LNCaP clone FGC (cell line): ENCODE measurements around the gene NUB1.
A peak's percentile ranks its signal among the peaks of the same experiment; 100 is the strongest.

Experiments
- DNase-seq: peaks from one replicate; pipeline ENCODE4 v3.0.0-alpha.2; 2011; ENCODE audit warnings: low read depth
- H3K4me3 ChIP-seq: 2 replicates; pipeline ENCODE4 v1.5.1; 2011; ENCODE audit warnings: mild to moderate bottlenecking, low read depth, low read length, control low read depth
- TF ChIP-seq, protein P1 (sequence below): IDR thresholded peaks from 2 replicates; pipeline ENCODE4 v1.5.1; 2012; ENCODE audit warnings: mild to moderate bottlenecking; ENCODE audit not compliant: control insufficient read depth, insufficient read depth; ENCODE audit errors: extremely low read depth

Gene NUB1

DNA sequence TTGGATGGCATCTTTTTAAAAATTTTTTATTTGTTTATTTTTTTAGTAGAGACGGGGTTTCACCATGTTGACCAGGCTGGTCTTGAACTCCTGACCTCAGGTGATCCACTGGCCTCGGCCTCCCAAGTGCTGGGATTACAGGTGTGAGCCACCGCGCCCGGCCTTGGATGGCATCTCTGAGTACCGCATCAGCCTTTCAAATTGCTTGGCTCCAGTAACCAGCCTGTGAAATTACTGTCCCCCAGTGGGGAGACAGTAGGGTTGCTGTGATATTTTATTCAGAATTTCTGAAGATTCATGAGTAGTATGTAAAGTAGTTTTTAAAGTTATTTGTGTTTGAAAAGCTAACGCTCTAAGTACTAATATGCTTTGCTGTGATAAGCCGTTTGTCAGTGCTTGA, 1.2 kb downstream of the NUB1 start:
- TF ChIP-seq, protein P1, sequence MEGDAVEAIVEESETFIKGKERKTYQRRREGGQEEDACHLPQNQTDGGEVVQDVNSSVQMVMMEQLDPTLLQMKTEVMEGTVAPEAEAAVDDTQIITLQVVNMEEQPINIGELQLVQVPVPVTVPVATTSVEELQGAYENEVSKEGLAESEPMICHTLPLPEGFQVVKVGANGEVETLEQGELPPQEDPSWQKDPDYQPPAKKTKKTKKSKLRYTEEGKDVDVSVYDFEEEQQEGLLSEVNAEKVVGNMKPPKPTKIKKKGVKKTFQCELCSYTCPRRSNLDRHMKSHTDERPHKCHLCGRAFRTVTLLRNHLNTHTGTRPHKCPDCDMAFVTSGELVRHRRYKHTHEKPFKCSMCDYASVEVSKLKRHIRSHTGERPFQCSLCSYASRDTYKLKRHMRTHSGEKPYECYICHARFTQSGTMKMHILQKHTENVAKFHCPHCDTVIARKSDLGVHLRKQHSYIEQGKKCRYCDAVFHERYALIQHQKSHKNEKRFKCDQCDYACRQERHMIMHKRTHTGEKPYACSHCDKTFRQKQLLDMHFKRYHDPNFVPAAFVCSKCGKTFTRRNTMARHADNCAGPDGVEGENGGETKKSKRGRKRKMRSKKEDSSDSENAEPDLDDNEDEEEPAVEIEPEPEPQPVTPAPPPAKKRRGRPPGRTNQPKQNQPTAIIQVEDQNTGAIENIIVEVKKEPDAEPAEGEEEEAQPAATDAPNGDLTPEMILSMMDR = no peak
- peak overlapping the region; percentile 85 for H3K4me3 ChIP-seq
- no peak for DNase-seq

DNA sequence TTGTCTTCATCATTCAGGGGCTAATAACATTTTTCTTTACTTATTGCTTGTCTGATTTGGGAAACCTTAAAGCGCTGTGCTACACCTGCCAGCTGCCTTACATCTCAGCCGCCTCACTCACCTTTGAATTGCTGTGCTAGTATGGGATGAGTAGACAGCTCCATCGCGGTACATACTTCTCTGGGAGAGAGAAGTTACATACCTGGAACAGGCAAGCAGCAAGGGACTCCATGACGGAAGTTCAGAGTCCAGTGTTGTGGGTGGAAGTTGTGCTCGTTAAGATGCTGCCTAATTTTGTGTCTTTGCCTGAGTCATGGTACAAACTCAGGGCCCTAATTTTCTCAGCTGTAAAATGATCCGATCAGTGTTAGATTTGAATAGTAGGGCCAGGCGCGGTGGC, 1.9 kb downstream of the NUB1 start:
- TF ChIP-seq, protein P1 = no peak
- no peak overlapping the region for H3K4me3 ChIP-seq
- no peak for DNase-seq

DNA sequence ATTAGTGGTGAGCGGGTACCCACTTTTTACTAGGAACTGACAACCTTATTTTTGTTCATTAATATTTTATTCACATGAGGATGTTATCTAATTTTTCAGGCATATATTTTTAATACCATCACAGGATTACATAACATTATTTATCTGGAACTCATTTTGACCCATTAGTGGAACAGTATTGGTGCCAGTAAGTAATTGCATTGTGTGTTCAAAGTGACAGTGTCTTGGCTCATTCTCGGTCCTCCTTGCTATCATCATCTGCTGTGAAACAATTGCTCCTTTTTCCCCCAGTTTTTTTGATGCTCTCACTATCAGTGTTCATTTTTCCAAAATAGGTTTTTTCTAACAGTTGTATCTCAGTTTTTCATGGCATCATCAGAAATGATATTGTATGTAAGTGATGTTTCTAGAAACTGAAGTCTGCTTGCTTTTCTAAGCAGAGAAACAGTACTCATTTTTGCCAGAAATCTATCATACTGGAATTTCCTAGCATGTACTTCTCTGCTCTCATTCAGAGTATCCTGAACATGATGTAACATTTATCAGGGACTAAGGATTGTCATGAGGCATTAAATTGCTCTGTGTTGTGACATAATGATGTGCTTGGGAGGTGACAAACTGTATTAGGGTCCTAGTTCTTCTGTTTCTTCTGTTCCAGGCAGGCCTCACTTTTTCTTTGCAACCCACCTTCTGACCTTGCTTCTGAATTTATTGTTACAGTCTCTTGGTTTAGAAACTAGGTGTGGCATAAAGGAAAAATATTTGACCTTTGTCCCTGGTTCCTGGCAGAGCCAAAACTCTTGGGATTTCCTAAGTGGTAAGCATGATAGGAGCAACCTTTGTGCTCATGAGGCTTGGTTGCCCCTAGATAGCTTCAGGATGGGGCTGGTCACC, 4.2 kb downstream of the NUB1 start:
- H3K4me3 ChIP-seq = no peak overlapping the region
- no peak for DNase-seq
- TF ChIP-seq, protein P1 = no peak

DNA sequence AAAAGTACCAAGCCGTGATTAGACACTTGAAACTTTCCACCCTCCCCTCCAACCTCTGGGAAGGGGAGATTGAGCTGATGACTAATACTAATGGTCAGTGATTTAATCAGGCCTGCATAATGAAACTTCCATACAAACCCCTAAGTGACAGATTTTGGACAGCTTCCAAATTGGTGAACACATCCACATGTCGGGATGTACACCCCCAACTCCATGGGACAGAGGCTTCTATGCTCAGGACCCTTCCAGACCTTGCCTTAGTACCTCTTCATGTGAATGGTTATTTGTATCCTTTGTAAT, 4.8 kb downstream of the NUB1 start:
- TF ChIP-seq, protein P1 = no peak
- H3K4me3 ChIP-seq = no peak overlapping the region
- no peak for DNase-seq

DNA sequence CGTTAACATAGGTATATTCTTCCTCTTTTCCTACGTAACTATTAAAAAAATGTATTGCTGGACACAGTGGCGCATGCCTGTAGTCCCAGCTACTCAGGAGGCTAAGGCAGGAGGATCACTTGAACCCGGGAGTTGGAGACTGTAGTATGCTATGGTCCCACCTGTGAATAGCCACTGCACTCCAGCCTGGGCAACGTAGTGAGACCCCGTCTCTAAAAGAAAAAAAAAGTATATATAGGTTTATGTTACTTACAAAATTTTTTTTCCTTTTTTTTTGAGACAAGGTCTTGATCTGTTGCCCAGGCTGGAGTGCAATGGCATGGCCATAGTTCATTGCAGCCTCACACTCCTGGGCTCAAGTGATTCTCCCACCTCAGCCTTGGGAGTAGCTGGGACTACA, 5.6 kb downstream of the NUB1 start:
- TF ChIP-seq, protein P1 = no peak
- H3K4me3 ChIP-seq = no peak overlapping the region
- no peak for DNase-seq

DNA sequence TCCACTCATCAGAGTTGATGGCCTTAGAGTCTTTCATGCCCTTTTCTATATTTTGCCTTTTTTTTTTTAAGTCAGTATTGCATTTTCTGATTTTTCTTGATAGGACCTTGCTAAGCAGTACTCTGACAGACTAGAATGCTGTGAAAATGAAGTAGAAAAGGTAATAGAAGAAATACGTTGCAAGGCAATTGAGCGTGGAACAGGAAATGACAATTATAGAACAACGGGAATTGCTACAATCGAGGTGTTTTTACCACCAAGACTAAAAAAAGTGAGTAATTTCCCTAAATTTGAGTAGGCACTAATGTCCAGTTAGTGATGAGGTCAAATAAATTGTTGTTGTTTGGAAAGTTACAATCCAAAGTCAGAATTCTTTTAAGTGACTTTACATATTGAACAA, 7.4 kb downstream of the NUB1 start:
- DNase-seq = no peak
- TF ChIP-seq, protein P1 = no peak
- H3K4me3 ChIP-seq = no peak overlapping the region

DNA sequence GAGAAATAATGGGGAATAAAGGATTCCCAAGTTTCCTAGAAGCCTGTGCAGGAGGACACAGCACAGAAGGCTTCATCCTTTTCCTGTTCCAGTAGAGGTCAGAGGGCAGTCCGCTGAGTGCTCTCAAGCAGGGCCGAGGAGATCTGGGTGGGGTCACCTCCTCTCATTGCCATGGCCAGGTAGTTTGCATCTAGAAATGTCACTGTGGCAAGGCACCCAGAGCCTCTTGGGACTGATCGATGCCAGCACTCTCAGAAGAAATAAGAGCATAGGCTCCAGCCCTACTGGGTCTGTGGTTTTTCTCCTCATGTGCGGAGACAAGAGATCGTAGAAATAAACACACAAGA, 7.9 kb downstream of the NUB1 start:
- no peak for DNase-seq
- H3K4me3 ChIP-seq = no peak overlapping the region
- TF ChIP-seq, protein P1 = no peak
